Upper lobe of left lung (tissue), 4 donors: Measurements from ENCODE around the gene ERG28.

Source experiments
- CTCF ChIP-seq, 6 experiments: fragments of 450-650 bp in 4 of 6; fragments of 200-600 bp in 2 of 6; sonication (generic) in 2 of 6; IDR thresholded peaks; one replicate each; pipeline ENCODE4 v1.5.1; 2016 to 2019; ENCODE audit warnings: antibody characterized with exemption in 6 of 6
- EP300 ChIP-seq, 4 donors: sonication (generic); formaldehyde crosslinking; IDR thresholded peaks; one replicate each; pipeline ENCODE4 v1.5.1; 2017; ENCODE audit warnings: antibody characterized with exemption in 4 of 4, control low read depth in 2 of 4
- POLR2A ChIP-seq, 4 donors: fragments of 450-650 bp; IDR thresholded peaks; one replicate each; pipeline ENCODE4 v1.5.1; 2016 to 2017; ENCODE audit warnings: antibody characterized with exemption in 4 of 4, mild to moderate bottlenecking in 2 of 4
- POLR2AphosphoS5 ChIP-seq, 2 donors: sonication (generic); formaldehyde crosslinking; IDR thresholded peaks; one replicate each; pipeline ENCODE4 v1.5.1; 2017; ENCODE audit warnings: antibody characterized with exemption in 2 of 2

- TF ChIP-seq CTCF (IDR thresholded peaks at IDR 0.05): no peak
- TF ChIP-seq POLR2A (IDR thresholded peaks at IDR 0.05): no peak
- TF ChIP-seq POLR2AphosphoS5 (IDR thresholded peaks at IDR 0.05): no peak
- TF ChIP-seq EP300 (IDR thresholded peaks at IDR 0.05): no peak
Measured at GRCh38 chr14:75649773-75650172, 10.9 kb downstream of the ERG28 start.
